ENCODE data around the gene AP3M1.

The AP3M1 gene

DNA sequence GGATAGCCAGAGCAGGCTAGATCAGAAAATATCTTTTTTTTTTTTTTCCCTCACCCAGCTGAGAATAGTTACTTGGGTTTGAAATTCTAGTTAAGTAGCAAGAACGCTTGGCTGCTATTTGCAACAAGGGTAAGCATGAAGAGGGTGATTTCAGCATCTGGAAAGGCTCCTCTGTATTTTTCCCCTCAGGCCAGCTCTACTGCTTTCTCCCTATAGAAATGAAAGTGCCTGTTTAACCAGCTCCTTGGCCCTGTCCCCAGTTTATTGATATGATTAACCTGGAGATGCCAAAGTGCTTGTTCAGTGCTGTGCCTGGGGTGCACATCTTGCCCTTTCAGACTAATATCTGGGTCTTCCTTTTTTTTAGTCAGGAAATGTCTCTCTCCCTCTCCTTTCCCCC, 37.1 kb downstream of the AP3M1 start:
- Histone ChIP-seq H3F3A (ENCODE audit: low read depth) (no peaks in the 10 kb centered on the region), H3K9me2 (replicated peaks; ENCODE audit: low read depth, low read length) (no peaks in the 10 kb centered on the region), H4K20me1 (ENCODE audit: insufficient read depth, low read length, poor library complexity, severe bottlenecking) (no peaks in the 10 kb centered on the region), H3K9ac (ENCODE audit: low read depth, low read length, poor library complexity, severe bottlenecking) (no peak overlapping the region), H3K79me2 (ENCODE audit: insufficient read depth, low read length) (no peaks in the 10 kb centered on the region), H3K36me3 (ENCODE audit: insufficient read depth, low read length) (peaks cover 86% of the 10 kb centered on the region; the same call in 1 of the 2 replicates), H3K27me3 (ENCODE audit: insufficient read depth, low read length, poor library complexity, severe bottlenecking) (no peaks in the 10 kb centered on the region), H3K9me3 (ENCODE audit: insufficient read depth, low read depth, low read length) (no peaks in the 10 kb centered on the region), H2AFZ (ENCODE audit: low read length) (no peak overlapping the region), H3K4me3 (ENCODE audit: low read length, poor library complexity, severe bottlenecking) (no peak overlapping the region), H3K4me1 (ENCODE audit: insufficient read depth, low read length, poor library complexity, severe bottlenecking) (no peaks in the 10 kb centered on the region), H3K4me2 (ENCODE audit: low read depth, low read length, poor library complexity, severe bottlenecking) (no peak overlapping the region)
- TF ChIP-seq EZH2phosphoT487 (IDR thresholded peaks at IDR 0.05; ENCODE audit: borderline replicate concordance): no peak
- TF ChIP-seq, protein P1, sequence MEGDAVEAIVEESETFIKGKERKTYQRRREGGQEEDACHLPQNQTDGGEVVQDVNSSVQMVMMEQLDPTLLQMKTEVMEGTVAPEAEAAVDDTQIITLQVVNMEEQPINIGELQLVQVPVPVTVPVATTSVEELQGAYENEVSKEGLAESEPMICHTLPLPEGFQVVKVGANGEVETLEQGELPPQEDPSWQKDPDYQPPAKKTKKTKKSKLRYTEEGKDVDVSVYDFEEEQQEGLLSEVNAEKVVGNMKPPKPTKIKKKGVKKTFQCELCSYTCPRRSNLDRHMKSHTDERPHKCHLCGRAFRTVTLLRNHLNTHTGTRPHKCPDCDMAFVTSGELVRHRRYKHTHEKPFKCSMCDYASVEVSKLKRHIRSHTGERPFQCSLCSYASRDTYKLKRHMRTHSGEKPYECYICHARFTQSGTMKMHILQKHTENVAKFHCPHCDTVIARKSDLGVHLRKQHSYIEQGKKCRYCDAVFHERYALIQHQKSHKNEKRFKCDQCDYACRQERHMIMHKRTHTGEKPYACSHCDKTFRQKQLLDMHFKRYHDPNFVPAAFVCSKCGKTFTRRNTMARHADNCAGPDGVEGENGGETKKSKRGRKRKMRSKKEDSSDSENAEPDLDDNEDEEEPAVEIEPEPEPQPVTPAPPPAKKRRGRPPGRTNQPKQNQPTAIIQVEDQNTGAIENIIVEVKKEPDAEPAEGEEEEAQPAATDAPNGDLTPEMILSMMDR (conservative IDR thresholded peaks at IDR 0.05; ENCODE audit: low read length): no peak

DNA sequence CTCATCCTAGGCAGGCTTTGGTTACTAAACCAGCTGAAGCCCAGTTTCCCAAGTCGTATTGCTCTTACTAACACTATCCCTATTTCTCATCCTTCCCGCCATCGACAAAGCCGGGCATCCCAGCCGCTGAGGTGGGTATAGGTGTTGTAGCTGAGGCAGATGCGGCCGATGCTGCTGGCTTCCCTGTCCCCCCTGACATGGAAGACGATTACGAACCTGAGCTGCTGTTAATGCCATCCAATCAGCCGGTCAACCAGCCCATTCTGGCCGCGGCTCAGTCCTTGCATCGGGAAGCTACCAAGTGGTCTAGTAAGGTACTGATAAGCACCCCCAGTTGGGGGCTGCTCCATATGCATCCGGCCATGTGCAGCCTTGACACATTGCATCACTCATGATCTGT, 38.8 kb downstream of the AP3M1 start:
- TF ChIP-seq EZH2phosphoT487 (IDR thresholded peaks at IDR 0.05; ENCODE audit: borderline replicate concordance): no peak
- TF ChIP-seq, protein P1 (conservative IDR thresholded peaks at IDR 0.05; ENCODE audit: low read length): no peak
- Histone ChIP-seq H3K9ac (ENCODE audit: low read depth, low read length, poor library complexity, severe bottlenecking) (no peak overlapping the region), H2AFZ (ENCODE audit: low read length) (no peak overlapping the region), H3K9me2 (replicated peaks; ENCODE audit: low read depth, low read length) (no peaks in the 10 kb centered on the region), H3F3A (ENCODE audit: low read depth) (no peaks in the 10 kb centered on the region), H3K4me3 (ENCODE audit: low read length, poor library complexity, severe bottlenecking) (no peak overlapping the region), H3K79me2 (ENCODE audit: insufficient read depth, low read length) (no peaks in the 10 kb centered on the region), H3K4me1 (ENCODE audit: insufficient read depth, low read length, poor library complexity, severe bottlenecking) (no peaks in the 10 kb centered on the region), H3K36me3 (ENCODE audit: insufficient read depth, low read length) (peaks cover 80% of the 10 kb centered on the region; the same call in 1 of the 2 replicates), H4K20me1 (ENCODE audit: insufficient read depth, low read length, poor library complexity, severe bottlenecking) (no peaks in the 10 kb centered on the region), H3K27me3 (ENCODE audit: insufficient read depth, low read length, poor library complexity, severe bottlenecking) (no peaks in the 10 kb centered on the region), H3K4me2 (ENCODE audit: low read depth, low read length, poor library complexity, severe bottlenecking) (no peak overlapping the region), H3K9me3 (ENCODE audit: insufficient read depth, low read depth, low read length) (no peaks in the 10 kb centered on the region)

DNA sequence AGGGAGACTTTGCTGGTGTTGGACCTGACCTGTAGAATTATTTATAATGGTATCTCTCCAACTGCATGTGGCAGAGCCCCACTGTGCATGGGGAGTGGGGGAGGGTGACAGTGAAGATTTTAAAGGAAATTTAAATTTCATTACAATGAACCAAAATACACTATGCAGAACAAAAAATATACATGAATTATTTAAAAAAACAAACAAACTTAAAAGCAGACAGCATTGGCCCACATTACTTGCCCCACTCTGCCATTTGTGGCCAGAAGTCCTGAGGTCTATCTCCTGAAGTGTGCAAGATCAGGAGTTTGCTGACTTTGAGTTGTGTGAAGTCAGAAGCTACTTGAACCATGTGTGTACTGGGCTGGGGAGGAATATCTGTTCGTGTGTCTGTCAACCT, 40.5 kb downstream of the AP3M1 start:
- Histone ChIP-seq H4K20me1 (ENCODE audit: insufficient read depth, low read length, poor library complexity, severe bottlenecking) (no peaks in the 10 kb centered on the region), H3K36me3 (ENCODE audit: insufficient read depth, low read length) (peaks cover 78% of the 10 kb centered on the region; the same call in 1 of the 2 replicates)
- TF ChIP-seq, protein P1 (conservative IDR thresholded peaks at IDR 0.05; ENCODE audit: low read length): no peak
- TF ChIP-seq EZH2phosphoT487 (IDR thresholded peaks at IDR 0.05; ENCODE audit: borderline replicate concordance): no peak

More for the DNA sequence above, 40.5 kb downstream of the AP3M1 start:
- Histone ChIP-seq H3K79me2 (ENCODE audit: insufficient read depth, low read length) (no peaks in the 10 kb centered on the region), H3K27me3 (ENCODE audit: insufficient read depth, low read length, poor library complexity, severe bottlenecking) (no peaks in the 10 kb centered on the region), H3K9me2 (replicated peaks; ENCODE audit: low read depth, low read length) (no peaks in the 10 kb centered on the region), H3K4me3 (ENCODE audit: low read length, poor library complexity, severe bottlenecking) (no peak overlapping the region), H3K9me3 (ENCODE audit: insufficient read depth, low read depth, low read length) (no peaks in the 10 kb centered on the region), H2AFZ (ENCODE audit: low read length) (no peak overlapping the region), H3F3A (ENCODE audit: low read depth) (no peaks in the 10 kb centered on the region), H3K9ac (ENCODE audit: low read depth, low read length, poor library complexity, severe bottlenecking) (no peak overlapping the region), H3K4me1 (ENCODE audit: insufficient read depth, low read length, poor library complexity, severe bottlenecking) (no peaks in the 10 kb centered on the region), H3K4me2 (ENCODE audit: low read depth, low read length, poor library complexity, severe bottlenecking) (no peak overlapping the region)

Data from Loucy (cell line).